ENCODE results near the gene TBC1D22B. TPM values are rescaled to one million over a fixed set of nuclear protein-coding genes. Genes with fewer than 3 reads are reported as not detected.

TBC1D22B gene
- total RNA-seq, 1 experiment from 2014 or later = 12.9 TPM

DNA sequence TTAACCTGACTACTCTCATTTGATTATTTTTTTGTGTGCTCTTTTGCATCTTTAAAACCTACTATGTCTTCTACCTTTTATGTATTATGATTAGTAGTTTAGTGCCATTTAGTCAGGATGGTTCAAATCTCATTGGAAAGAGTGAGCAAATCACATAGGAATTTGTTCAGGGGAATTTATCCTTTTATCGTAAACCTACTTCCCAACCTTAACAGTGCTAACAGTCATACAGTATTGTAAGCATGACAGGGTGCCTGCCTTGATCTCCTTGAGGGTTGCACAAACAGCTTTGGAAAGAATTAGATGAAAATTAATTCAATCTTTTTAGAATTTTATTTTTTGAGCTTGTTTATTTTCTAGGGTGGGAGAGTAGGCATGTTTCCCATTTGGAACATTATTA, 114.5 kb downstream of the TBC1D22B start:
- Histone ChIP-seq H2BK120ac (ENCODE audit: low read depth, low read length, poor library complexity, severe bottlenecking) (no peak overlapping the region), H3K9me3 (ENCODE audit: control insufficient read depth, low read depth, low read length) (no peaks in the 10 kb centered on the region), H2AK5ac (ENCODE audit: insufficient read length, low read length) (no peak overlapping the region), H4K20me1 (ENCODE audit: control insufficient read depth, insufficient read depth, insufficient read length) (no peaks in the 10 kb centered on the region), H3K27ac (ENCODE audit: insufficient read length, low read depth, low read length) (no peak overlapping the region), H4K5ac (ENCODE audit: insufficient read length, low read depth, low read length) (no peak overlapping the region), H3K4me2 (ENCODE audit: insufficient read depth, insufficient read length, low read length) (no peak overlapping the region), H3K4me1 (ENCODE audit: insufficient read depth, low read length) (no peaks in the 10 kb centered on the region), H2BK20ac (ENCODE audit: low read depth, low read length, poor library complexity, severe bottlenecking) (no peak overlapping the region), H4K8ac (replicated peaks; ENCODE audit: insufficient read length, low read depth, low read length) (no peak overlapping the region), H3K27me3 (ENCODE audit: insufficient read depth, low read length) (no peaks in the 10 kb centered on the region), H3K56ac (ENCODE audit: insufficient read length, low read depth, low read length) (no peak overlapping the region), H3K14ac (ENCODE audit: insufficient read depth, low read length) (no peak overlapping the region), H4K91ac (ENCODE audit: insufficient read length, low read depth, low read length) (no peak overlapping the region), H3K4ac (ENCODE audit: low read depth, low read length) (no peak overlapping the region), H3T11ph (ENCODE audit: low read length) (no peak overlapping the region), H3K79me2 (ENCODE audit: insufficient read depth, low read length) (no peaks in the 10 kb centered on the region), H2BK15ac (ENCODE audit: low read depth, low read length) (no peak overlapping the region), H2BK12ac (ENCODE audit: insufficient read length, low read depth, low read length) (no peak overlapping the region), H2AFZ (ENCODE audit: low read length) (no peak overlapping the region), H3K18ac (ENCODE audit: insufficient read length, low read depth, low read length) (no peak overlapping the region), H3K23ac (ENCODE audit: insufficient read length, low read depth, low read length) (no peak overlapping the region), H2BK5ac (ENCODE audit: insufficient read length, low read length) (no peak overlapping the region), H3K23me2 (ENCODE audit: insufficient read length, low read depth, low read length, poor library complexity, severe bottlenecking) (no peaks in the 10 kb centered on the region), H3K9ac (ENCODE audit: extremely low read depth, insufficient read length, low read length) (no peak overlapping the region), H3K79me1 (ENCODE audit: insufficient read depth, low read depth, low read length, poor library complexity, severe bottlenecking) (no peaks in the 10 kb centered on the region)
- H3K36me3 Mint-ChIP-seq (ENCODE audit: insufficient read depth in 1 of 3, low read depth in 3 of 3) = peaks cover 11 to 74% (median 50%) of the 10 kb centered on the region in 3 experiments; a peak in 5 of 7 replicates
- H3K27ac Mint-ChIP-seq = no peak overlapping the region
- TF ChIP-seq, protein P1, sequence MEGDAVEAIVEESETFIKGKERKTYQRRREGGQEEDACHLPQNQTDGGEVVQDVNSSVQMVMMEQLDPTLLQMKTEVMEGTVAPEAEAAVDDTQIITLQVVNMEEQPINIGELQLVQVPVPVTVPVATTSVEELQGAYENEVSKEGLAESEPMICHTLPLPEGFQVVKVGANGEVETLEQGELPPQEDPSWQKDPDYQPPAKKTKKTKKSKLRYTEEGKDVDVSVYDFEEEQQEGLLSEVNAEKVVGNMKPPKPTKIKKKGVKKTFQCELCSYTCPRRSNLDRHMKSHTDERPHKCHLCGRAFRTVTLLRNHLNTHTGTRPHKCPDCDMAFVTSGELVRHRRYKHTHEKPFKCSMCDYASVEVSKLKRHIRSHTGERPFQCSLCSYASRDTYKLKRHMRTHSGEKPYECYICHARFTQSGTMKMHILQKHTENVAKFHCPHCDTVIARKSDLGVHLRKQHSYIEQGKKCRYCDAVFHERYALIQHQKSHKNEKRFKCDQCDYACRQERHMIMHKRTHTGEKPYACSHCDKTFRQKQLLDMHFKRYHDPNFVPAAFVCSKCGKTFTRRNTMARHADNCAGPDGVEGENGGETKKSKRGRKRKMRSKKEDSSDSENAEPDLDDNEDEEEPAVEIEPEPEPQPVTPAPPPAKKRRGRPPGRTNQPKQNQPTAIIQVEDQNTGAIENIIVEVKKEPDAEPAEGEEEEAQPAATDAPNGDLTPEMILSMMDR (conservative IDR thresholded peaks at IDR 0.05) = no peak
- H3K4me1 Mint-ChIP-seq = no peaks in the 10 kb centered on the region
- WGBS (ENCODE audit: extremely low coverage, insufficient read length, low lambda C conversion rate) = no CpG with 5 or more reads among the region's 1 CpG
- no peak for DNase-seq
- no peak overlapping the region for H3K4me3 Mint-ChIP-seq
- no peaks in the 10 kb centered on the region for H3K27me3 Mint-ChIP-seq (ENCODE audit: low read depth)
- no peaks in the 10 kb centered on the region for H3K9me3 Mint-ChIP-seq
